GM12873 (cell line): ENCODE results near the gene RBP3.

Experiments used
- CTCF ChIP-seq: IDR thresholded peaks from 2 replicates; pipeline ENCODE4 v1.5.1; 2012; ENCODE audit warnings: low read depth, mild to moderate bottlenecking, moderate library complexity, low read length, control low read depth; ENCODE audit not compliant: insufficient read depth; ENCODE audit errors: missing control alignments

RBP3 gene

GRCh38 chr10:47360419-47361040 lies 12.4 kb downstream of the RBP3 start:
- TF ChIP-seq CTCF: no peak

GRCh38 chr10:47361293-47361692 lies 13.1 kb downstream of the RBP3 start:
- peak; percentile 86 for TF ChIP-seq CTCF

- TF ChIP-seq CTCF: no peak
Measured at GRCh38 chr10:47362199-47362598, 14.0 kb downstream of the RBP3 start.

- TF ChIP-seq CTCF: no peak
Measured at GRCh38 chr10:47363781-47364180, 15.6 kb downstream of the RBP3 start.

GRCh38 chr10:47364366-47364765 lies 16.2 kb downstream of the RBP3 start:
- no peak for TF ChIP-seq CTCF

- no peak for TF ChIP-seq CTCF
Measured at GRCh38 chr10:47364911-47365310, 16.7 kb downstream of the RBP3 start.

GRCh38 chr10:47365431-47366180 lies 17.4 kb downstream of the RBP3 start:
- no peak for TF ChIP-seq CTCF
